SK-N-SH treated with all-trans-retinoic acid at 6 μM for 48 hours (cell line): Measurements from ENCODE around the gene INS.

ENCODE experiments used
- ATAC-seq: fragments of 200-7000 bp; cut with Tn5 transposase; 3 replicates; pipeline ENCODE4 v1.9.1; 2020; ENCODE audit warnings: mild to moderate bottlenecking, moderate library complexity
- ARNTL ChIP-seq: fragments of 450-650 bp; formaldehyde crosslinking; IDR thresholded peaks from 2 replicates; pipeline ENCODE4 v1.5.0; 2020; ENCODE audit warnings: low read depth, mild to moderate bottlenecking, moderate library complexity, borderline replicate concordance
- BACH2 ChIP-seq: fragments of 250-450 bp; sonication (Bioruptor Pico); IDR thresholded peaks from 2 replicates; pipeline ENCODE4 v1.9.0; 2021; ENCODE audit warnings: mild to moderate bottlenecking, borderline replicate concordance
- CREB5 ChIP-seq: fragments of 250-450 bp; sonication (Bioruptor Pico); IDR thresholded peaks from 2 replicates; pipeline ENCODE4 v1.5.1; 2020; ENCODE audit warnings: low read depth, mild to moderate bottlenecking, moderate library complexity
- CSDC2 ChIP-seq: fragments of 250-450 bp; sonication (Bioruptor Pico); IDR thresholded peaks from 2 replicates; pipeline ENCODE4 v1.5.0; 2020; ENCODE audit warnings: mild to moderate bottlenecking, moderate library complexity
- CSRNP3 ChIP-seq: fragments of 250-450 bp; sonication (Bioruptor Pico); IDR thresholded peaks from 2 replicates; pipeline ENCODE4 v1.5.1; 2021; ENCODE audit warnings: mild to moderate bottlenecking, moderate library complexity
- ESRRG ChIP-seq: fragments of 250-450 bp; sonication (Bioruptor Pico); IDR thresholded peaks from 2 replicates; pipeline ENCODE4 v1.6.1; 2021; ENCODE audit warnings: mild to moderate bottlenecking
- GLIS3 ChIP-seq: fragments of 250-450 bp; sonication (Bioruptor Pico); IDR thresholded peaks from 2 replicates; pipeline ENCODE4 v1.5.0; 2020; ENCODE audit warnings: mild to moderate bottlenecking, moderate library complexity
- ISL1 ChIP-seq: fragments of 250-450 bp; sonication (Bioruptor Pico); IDR thresholded peaks from 2 replicates; pipeline ENCODE4 v2.1.2; 2022; ENCODE audit warnings: mild to moderate bottlenecking, moderate library complexity
- OSR1 ChIP-seq: fragments of 250-450 bp; sonication (Bioruptor Pico); IDR thresholded peaks from 2 replicates; pipeline ENCODE4 v1.8.0; 2022; ENCODE audit warnings: moderate library complexity, mild to moderate bottlenecking, inconsistent platforms
- POU6F1 ChIP-seq: fragments of 250-450 bp; sonication (Bioruptor Pico); IDR thresholded peaks from 2 replicates; pipeline ENCODE4 v1.8.0; 2021; ENCODE audit warnings: low read depth, mild to moderate bottlenecking, moderate library complexity, borderline replicate concordance
- PPARA ChIP-seq: fragments of 250-450 bp; sonication (Bioruptor Pico); IDR thresholded peaks from 2 replicates; pipeline ENCODE4 v1.5.0; 2020; ENCODE audit warnings: mild to moderate bottlenecking, borderline replicate concordance
- SNAI2 ChIP-seq: fragments of 250-450 bp; sonication (Bioruptor Pico); IDR thresholded peaks from 2 replicates; pipeline ENCODE4 v1.5.0; 2020; ENCODE audit warnings: mild to moderate bottlenecking, moderate library complexity
- TCF4 ChIP-seq: fragments of 250-450 bp; sonication (Bioruptor Pico); IDR thresholded peaks from 2 replicates; pipeline ENCODE4 v1.8.0; 2021; ENCODE audit warnings: mild to moderate bottlenecking, moderate library complexity, borderline replicate concordance
- TOX ChIP-seq: fragments of 250-450 bp; sonication (Bioruptor Pico); IDR thresholded peaks from 2 replicates; pipeline ENCODE4 v1.8.0; 2021; ENCODE audit warnings: mild to moderate bottlenecking, moderate library complexity, borderline replicate concordance
- ZC3H10 ChIP-seq: fragments of 250-450 bp; sonication (Bioruptor Pico); IDR thresholded peaks from 2 replicates; pipeline ENCODE4 v1.5.1; 2021; ENCODE audit warnings: mild to moderate bottlenecking, moderate library complexity
- ZNF565 ChIP-seq: fragments of 450-650 bp; formaldehyde crosslinking; conservative IDR thresholded peaks from 2 replicates; pipeline ENCODE4 v1.5.0; 2020; ENCODE audit warnings: low read depth, mild to moderate bottlenecking, moderate library complexity
- ZNF70 ChIP-seq: fragments of 450-650 bp; formaldehyde crosslinking; IDR thresholded peaks from 2 replicates; pipeline ENCODE4 v1.5.0; 2020; ENCODE audit warnings: mild to moderate bottlenecking, moderate library complexity
- ZNF8 ChIP-seq: fragments of 450-650 bp; formaldehyde crosslinking; IDR thresholded peaks from 2 replicates; pipeline ENCODE4 v1.5.0; 2020; ENCODE audit warnings: mild to moderate bottlenecking, moderate library complexity

INS gene

GRCh38 chr11:2135648-2136201, 25.3 kb downstream of the INS start:
- no peak for ATAC-seq
- no peak for TF ChIP-seq ZNF565
- TF ChIP-seq ARNTL = no peak
- no peak for TF ChIP-seq TOX

- no peak for TF ChIP-seq ESRRG (CRISPR knock-in tag)
- no peak for TF ChIP-seq TCF4 (CRISPR knock-in tag)
- ATAC-seq = no peak
Observed at GRCh38 chr11:2135018-2135569, 25.9 kb downstream of the INS start.

GRCh38 chr11:2134022-2135010, 26.7 kb downstream of the INS start:
- no peak for ATAC-seq
- TF ChIP-seq BACH2 (CRISPR knock-in tag) (no peak), GLIS3 (no peak), TOX (no peak), CSRNP3 (CRISPR knock-in tag) (no peak), TCF4 (CRISPR knock-in tag) (no peak), POU6F1 (CRISPR knock-in tag) (no peak), ZC3H10 (CRISPR knock-in tag) (no peak), OSR1 (no peak), CSDC2 (CRISPR knock-in tag) (no peak), ZNF8 (CRISPR knock-in tag) (no peak)

DNA sequence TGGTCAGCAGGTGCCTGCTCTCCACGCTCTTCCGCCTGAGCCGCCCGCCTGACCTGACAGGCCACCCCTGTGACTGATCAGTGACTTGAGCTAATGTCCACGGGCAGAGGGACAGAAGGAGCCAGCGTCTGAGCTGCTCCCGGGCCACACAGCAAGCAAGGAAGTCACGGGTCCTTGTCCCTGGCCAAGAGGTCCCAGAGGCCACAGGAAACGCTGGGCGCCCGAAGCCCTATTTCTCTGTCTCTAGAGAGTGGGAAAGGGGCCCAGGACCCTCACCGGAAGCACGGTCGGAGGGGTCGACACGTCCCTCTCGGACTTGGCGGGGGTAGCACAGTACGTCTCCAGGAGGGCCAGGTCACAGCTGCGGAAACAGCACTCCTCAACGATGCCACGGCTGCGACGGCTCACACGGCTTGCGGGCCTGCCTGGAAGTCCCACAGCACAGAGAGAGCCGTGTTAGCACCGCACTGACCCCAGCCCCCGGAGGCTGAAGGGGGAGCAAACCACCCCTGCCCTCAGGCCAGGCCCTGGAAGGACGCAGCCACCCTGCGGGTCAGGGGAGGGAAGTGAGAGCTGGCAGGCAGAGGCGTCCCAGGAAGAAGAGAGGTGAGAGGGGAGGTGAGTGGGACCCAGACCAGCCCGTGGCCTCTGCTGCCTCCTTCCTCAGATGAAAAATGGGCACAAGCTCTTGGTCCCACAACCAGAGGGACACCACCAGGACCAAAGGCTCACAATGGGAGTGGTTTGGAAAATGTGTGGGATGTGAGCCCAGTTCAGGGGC, 27.6 kb downstream of the INS start:
- TF ChIP-seq CREB5 (no peak), TOX (no peak)
- no peak for ATAC-seq

DNA sequence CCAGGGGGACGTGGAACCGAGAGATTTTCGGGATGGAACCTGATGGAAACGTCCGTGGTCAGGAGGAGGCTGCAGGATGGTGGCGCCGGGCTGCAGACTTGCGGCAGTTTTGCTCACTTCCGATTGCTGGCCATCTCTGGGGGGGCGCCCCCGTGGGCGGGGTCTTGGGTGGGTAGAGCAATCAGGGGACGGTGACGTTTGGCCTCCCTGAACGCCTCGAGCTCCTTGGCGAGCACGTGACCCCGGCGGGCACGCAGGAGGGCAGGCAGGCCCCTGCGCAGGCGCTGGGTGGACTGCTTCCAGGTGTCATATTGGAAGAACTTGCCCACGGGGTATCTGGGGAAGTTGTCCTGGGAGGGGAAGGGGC, 28.2 kb downstream of the INS start:
- no peak for TF ChIP-seq GLIS3
- TF ChIP-seq TCF4 (CRISPR knock-in tag) = no peak
- no peak for TF ChIP-seq SNAI2 (CRISPR knock-in tag)
- TF ChIP-seq ARNTL = no peak
- TF ChIP-seq PPARA = no peak
- ATAC-seq = no peak

DNA sequence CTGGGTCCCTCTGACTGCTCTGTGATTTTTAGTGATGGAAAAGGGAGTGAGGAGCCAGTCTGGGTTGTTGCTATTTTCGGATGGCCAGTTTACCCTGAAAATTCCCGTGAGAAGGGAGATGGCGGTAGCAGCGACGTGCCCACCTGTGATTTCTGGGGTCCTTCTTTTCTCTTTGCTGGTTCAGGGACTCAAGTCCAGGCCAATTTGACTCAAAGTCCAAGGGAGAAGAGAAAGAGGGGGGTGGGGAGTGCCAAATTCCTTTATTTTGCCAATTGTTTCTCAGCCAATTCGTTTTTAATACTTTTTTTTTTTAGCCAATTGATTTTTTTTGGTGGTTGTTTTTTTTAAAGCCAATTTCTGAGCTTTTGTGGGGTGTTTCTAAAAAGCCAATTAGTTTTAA, 28.8 kb downstream of the INS start:
- ATAC-seq = no peak
- no peak for TF ChIP-seq ARNTL
- no peak for TF ChIP-seq ISL1 (CRISPR knock-in tag)
- no peak for TF ChIP-seq ZNF70 (CRISPR knock-in tag)
- TF ChIP-seq ZNF8 (CRISPR knock-in tag) = no peak
- no peak for TF ChIP-seq SNAI2 (CRISPR knock-in tag)
- TF ChIP-seq ESRRG (CRISPR knock-in tag) = no peak
- no peak for TF ChIP-seq ZNF565
- no peak for TF ChIP-seq TCF4 (CRISPR knock-in tag)
- no peak for TF ChIP-seq BACH2 (CRISPR knock-in tag)
